Tibial nerve (tissue), 4 donors: Measurements from ENCODE around the gene INO80D.

ENCODE experiments used
- CTCF ChIP-seq, 5 experiments: fragments of 200-600 bp in 3 of 5; fragments of 450-650 bp in 2 of 5; sonication (generic) in 3 of 5; IDR thresholded peaks; one replicate each; pipeline ENCODE4 v1.5.1; 2016 to 2019; ENCODE audit warnings: antibody characterized with exemption in 5 of 5, mild to moderate bottlenecking in 3 of 5, moderate library complexity in 2 of 5
- EP300 ChIP-seq, 2 donors: sonication (generic); formaldehyde crosslinking; IDR thresholded peaks; one replicate each; pipeline ENCODE4 v1.6.1; 2017; ENCODE audit warnings: antibody characterized with exemption in 2 of 2, mild to moderate bottlenecking in 1 of 2
- POLR2A ChIP-seq, 2 donors: fragments of 450-650 bp; IDR thresholded peaks; one replicate each; pipeline ENCODE4 v1.6.1; 2017; ENCODE audit warnings: antibody characterized with exemption in 2 of 2, mild to moderate bottlenecking in 2 of 2, moderate library complexity in 2 of 2

- TF ChIP-seq POLR2A (IDR thresholded peaks at IDR 0.05): no peak
- TF ChIP-seq CTCF (IDR thresholded peaks at IDR 0.05): no peak
- no peak for TF ChIP-seq EP300 (IDR thresholded peaks at IDR 0.05)
These were observed 30.3 kb upstream of the INO80D start for GRCh38 chr2:206116278-206116677.
